Peyer's patch (tissue), 4 donors: Measurements from ENCODE around the gene IL13RA1.

ENCODE experiments used
- CTCF ChIP-seq, 6 experiments: fragments of 450-650 bp in 4 of 6; fragments of 200-600 bp in 2 of 6; sonication (generic) in 1 of 6; IDR thresholded peaks; one replicate each; pipeline ENCODE4 v1.5.1; 2017 to 2019; ENCODE audit warnings: antibody characterized with exemption in 6 of 6, mild to moderate bottlenecking in 3 of 6, moderate library complexity in 1 of 6
- POLR2A ChIP-seq, 2 donors: fragments of 450-650 bp; IDR thresholded peaks; one replicate each; pipeline ENCODE4 v1.5.1; 2017; ENCODE audit warnings: antibody characterized with exemption in 2 of 2, mild to moderate bottlenecking in 2 of 2, moderate library complexity in 2 of 2

DNA sequence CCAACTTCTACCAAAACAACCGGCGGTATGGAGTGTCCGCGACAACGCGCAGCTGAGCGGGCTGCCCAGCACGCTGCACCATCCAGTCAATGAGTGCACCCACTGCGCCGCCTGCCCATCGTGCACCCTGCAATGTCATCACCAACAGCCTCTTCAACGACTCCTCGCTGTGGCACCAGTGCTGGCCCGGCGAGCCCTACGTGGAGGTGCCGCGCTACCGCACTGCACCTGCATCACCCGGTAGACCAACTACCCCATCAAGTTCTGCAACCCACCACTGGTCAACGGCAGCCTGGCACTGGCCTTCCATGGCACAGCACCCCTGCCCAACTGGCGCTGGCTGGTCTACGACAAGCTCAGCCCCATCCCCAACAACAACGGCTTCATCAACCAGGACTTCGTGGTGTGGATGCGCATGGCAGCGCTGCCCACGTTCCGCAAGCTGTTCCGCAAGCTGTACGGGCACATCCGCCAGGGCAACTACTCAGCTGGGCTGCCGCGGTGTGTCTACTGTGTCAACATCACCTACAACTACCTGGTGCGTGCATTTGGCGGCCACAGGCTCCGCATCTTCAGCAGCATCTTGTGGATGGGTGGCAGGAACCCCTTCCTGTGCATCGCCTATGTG, 42.8 kb downstream of the IL13RA1 start:
- no peak for TF ChIP-seq CTCF (IDR thresholded peaks at IDR 0.05)
- TF ChIP-seq POLR2A (IDR thresholded peaks at IDR 0.05), result no peak
